IMR-90 (cell line): ENCODE data around the gene KLHL6.

Experiments
- CTCF ChIP-seq: conservative IDR thresholded peaks from 2 replicates; pipeline ENCODE4 v1.5.1; 2012; ENCODE audit warnings: mild to moderate bottlenecking, low read depth, low read length, improper control_type of control experiment
- POLR2A ChIP-seq: IDR thresholded peaks from 2 replicates; pipeline ENCODE4 v1.6.1; 2012; ENCODE audit warnings: mild to moderate bottlenecking, low read depth, low read length
- SMC3 ChIP-seq: fragments of 150-350 bp; IDR thresholded peaks from 2 replicates; pipeline ENCODE4 v1.6.1; 2016; ENCODE audit warnings: low read depth, mild to moderate bottlenecking, antibody characterized with exemption, low read length, moderate library complexity
- TF ChIP-seq, protein P1 (sequence below): fragments of 150-350 bp; IDR thresholded peaks from 2 replicates; pipeline ENCODE4 v1.6.1; 2016; ENCODE audit warnings: low read depth, mild to moderate bottlenecking, low read length, moderate library complexity, borderline replicate concordance

DNA sequence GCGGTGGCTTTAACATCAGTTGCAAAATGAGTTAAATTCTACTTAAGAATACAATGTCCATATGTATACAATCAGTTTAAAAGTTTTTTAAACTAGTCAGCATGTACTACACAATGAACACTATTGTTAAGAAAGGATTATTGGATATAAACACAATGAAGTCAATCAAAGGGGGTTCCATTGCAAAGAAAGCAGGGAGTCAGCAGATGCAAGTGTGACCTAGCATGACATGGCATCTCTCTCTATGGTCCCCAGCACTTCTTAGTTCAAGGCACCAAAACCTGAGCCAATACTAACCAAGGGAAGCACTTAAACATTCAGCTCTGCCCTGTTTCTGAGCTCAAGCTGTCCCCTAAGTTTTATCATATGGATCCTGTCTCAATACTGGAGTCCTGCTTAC is 17.0 kb downstream of the KLHL6 start:
- TF ChIP-seq, protein P1, sequence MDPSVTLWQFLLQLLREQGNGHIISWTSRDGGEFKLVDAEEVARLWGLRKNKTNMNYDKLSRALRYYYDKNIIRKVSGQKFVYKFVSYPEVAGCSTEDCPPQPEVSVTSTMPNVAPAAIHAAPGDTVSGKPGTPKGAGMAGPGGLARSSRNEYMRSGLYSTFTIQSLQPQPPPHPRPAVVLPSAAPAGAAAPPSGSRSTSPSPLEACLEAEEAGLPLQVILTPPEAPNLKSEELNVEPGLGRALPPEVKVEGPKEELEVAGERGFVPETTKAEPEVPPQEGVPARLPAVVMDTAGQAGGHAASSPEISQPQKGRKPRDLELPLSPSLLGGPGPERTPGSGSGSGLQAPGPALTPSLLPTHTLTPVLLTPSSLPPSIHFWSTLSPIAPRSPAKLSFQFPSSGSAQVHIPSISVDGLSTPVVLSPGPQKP = no peak
- TF ChIP-seq SMC3 = no peak
- no peak for TF ChIP-seq CTCF
- no peak for TF ChIP-seq POLR2A
